DMS153 treated with DMSO at 0.1 percent for 48 hours (cell line): ENCODE measurements around the gene ADAMTS18.

Experiments used
- DNase-seq: peaks from one replicate; lab custom pipeline; 2025; ENCODE audit not compliant: unreplicated experiment; lab: John Stamatoyannopoulos, UW

Gene ADAMTS18

DNA sequence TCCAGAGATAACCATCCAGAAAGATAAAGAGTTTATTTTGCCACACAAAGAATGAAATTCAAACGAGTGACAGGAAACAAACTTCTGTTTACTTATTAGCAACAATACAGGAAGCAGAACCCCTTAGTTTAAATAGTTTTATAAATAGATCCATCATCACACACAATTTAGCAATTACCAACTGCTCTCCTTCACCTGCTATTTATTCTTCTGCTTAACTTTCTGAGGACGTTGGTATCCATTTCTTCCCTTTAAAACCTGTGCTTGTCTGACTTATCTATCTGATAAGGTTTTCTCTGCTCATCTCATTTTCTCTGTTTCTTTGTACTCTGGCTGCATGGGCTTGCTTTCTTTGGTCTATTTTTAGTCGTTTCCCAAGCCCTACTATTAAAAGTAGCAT is 4.3 kb upstream of the ADAMTS18 start:
- no peak for DNase-seq

DNA sequence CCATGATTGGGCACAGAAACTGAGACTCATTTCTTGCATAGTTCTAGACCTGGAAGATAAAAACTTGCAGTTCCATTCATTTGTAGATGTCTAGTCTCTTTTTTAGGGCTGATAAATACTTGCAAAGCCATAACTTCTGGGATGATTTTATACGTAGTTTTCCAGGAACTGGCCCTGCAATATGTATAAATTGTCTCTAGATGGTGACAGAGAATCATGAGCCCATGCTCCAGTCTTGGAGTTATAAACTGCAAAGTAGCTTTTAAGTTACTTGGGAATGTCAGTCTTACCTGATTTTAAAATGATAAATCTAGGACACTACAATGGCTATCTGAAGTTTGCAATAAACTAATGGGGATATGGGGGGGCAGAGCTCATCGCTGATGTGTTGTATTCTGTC is 3.0 kb upstream of the ADAMTS18 start:
- peak; percentile 51 for DNase-seq

DNA sequence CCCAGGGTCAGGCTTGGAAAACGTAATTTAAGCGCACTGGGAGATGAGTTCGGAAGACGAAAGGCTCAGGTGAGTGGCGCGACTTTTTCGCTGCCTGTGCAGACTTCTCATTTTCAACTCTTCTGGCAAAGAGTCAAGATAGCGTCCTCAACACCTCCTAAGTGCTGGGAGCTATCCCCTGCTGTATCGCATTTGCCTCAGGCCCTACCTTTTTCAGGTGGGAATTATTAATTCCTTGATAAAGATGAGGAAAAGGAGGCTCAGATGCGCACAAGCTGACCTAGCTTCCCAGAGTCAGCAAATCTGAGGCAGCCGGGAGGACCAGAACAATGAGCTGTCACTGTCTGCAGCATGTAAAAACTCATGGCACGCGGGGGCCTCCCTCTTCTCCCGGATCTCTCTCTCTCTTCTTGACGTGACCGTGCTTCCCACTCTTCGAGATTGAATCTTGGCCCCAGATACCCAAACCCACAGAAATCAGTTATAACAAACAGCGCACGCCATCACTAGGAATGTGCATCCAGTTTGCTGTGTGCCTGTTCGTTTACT is 512 bp upstream of the ADAMTS18 start:
- DNase-seq: no peak

DNA sequence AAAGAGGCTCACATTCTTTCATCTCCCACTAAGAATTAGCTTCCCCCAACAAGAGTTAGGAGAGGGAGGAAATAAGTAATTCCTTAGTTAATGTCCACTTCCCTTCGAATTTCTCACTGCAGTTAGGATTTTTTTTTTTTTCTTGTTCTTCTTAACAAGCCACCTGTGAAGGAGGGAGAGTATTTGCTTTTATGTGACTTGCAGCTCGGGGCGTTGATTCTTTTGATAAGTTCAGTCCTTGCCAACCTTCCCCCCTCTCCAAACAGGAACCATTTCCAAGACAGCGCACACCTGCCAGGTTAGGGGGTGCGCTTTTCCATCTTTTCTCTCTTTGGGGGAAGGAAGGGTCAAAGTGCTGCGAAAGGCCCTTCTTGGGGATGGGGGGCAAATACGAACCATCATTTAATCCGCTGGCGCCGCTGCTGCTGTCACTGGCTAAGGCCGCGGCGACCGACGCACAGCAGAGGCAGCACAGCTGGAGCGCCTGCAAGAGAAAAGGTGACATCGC is 758 bp downstream of the ADAMTS18 start:
- no peak for DNase-seq

DNA sequence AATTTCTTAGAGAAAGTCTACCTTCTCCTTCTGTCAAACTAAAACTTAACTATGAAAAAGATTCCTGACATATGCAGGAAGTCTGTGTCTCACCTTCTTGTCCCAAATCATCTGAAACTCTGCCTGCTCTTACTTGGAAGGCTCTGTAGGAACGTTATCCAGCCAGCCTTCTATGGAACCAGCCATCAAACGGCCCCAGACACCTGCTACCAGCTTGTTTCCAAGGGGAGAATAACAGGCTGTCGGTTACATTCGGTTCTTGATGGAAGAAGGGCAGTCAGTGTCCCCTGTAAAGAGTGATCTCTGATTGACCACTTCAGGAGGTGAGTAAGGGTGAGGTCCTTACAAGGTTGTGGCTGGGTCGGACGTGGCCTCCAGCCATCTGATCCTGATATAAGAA is 1.7 kb downstream of the ADAMTS18 start:
- DNase-seq: no peak

DNA sequence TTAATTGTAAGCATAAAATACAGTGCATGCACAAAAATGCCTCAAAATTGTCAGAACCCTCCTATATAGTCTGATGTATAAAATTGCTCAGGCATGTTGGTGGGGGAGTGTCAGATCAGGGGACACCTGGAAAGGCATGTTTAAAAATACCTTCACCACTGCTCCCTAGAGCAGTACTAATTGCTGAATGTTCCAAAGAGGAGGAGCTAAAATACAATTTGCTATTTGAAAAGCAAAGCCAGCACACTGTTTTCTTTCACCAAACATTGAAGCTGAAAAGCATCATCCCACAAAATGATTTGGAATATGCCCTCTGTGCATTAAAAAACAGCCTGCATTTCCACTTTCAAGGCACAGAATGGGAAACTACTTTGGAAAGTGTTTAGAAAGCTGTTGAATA is 2.6 kb downstream of the ADAMTS18 start:
- no peak for DNase-seq

DNA sequence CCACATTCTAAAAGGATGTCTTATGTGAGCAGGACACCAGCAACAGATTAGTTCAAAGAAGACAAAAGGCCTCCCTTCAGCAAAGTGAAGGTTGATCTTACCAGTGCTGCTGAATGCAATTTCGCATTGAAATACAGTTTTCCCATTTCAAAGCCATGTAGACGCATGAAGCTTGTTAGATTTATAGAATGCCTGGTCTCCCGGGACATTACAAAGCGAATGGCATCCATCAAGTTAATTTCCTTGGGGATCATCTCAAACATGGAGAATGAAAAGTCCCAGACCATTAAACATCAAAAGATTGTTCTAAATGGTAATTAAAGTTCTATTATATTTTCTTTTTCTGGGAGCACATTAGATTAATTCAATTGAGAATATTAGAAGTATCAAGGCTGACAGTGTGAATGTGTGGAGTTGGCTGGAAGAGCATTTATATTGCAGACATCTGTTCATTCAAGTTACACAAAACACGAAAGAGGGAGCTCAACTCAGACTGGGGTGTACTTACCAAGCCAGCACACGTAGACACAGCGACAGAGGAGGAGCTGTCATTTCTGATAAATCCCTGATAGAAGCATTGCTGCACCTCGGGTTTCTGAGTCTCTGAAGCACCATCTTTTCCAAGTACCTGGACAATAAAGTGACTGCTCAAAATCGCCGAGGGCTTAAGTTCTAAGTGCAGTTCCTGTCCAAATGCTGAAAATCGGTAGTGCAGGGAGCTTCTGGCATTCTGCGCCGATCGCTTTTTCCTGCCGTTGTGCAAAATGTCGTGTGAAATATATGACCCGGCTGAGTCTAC is 3.8 kb downstream of the ADAMTS18 start:
- DNase-seq: no peak

DNA sequence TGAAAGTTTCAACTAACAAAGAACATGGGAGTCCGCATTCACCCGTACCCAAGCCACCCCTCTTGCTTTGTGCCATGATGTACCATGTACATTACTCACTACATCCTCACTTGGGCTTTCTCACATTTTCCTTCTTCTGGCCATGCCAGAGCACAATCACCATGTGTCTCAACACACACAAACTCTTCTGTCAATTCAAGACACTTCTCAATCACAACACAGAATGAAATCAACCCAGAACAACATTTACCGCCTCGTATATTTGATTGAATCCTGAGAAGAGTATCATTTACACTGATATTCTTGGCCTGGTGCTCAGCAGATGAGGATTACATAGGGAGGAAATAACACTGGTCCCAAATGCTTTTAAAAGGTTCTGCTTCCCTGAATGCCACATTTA is 4.5 kb downstream of the ADAMTS18 start:
- DNase-seq: no peak

DNA sequence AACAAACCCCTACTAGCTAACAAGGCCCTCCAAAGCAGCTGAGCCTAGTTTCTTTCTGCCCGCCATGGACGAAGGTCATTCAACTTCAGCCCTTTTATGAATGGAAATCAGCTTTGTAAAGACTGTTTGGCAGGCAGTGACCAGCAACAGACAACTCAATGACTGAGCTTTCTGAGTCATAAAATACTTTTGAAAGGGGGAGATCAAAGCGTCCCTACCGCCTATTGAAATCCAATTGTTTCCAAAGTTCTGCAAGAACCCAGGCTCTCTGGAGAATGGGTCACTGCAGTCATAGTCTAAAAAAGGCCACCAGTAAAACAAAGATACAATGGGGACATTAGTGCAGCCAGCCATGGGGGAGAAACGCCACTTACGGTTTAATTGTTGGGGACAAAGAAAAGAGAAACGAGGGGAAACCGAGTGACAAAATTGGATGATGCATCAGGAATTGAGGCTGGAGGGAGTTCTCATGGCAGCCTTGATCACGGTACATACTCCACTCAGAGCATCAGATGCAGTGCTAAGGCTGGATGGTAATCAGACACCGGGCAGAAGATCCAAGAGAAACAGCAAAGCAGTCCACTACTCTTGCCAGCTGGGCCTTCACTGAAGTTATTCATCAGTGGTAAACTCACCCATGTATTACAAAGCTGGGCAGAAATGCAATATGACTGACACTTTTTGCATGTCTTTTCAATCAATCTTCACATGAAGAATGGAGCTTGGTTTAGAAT is 9.8 kb downstream of the ADAMTS18 start:
- no peak for DNase-seq

DNA sequence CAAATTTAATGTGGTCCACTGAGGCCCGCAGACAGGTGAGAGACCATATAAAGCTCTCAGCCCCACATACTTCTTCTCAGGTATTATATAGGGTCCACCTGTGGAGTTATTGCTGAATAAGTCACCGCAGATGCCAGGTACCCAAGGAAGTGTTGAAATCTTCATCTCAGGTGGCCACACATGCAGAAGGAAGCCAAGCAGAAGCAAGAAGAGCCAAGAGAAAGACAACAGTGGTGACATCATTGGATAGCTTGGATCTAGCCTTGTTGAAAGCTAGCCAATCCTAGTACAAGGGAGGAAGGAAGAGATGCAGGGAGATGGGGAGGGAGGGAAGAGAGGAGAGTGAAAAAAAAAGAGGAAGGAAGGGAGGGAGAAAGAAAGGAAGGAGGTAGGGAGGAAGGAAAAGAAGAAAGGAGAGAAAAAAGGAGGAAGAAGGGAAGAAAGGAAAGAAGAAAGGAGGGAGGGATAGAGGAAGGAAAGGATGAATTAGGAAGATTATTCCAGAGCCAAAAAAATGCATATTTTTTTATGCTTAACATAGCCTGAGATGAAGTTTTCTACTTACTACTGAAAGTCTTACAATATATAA is 12.5 kb downstream of the ADAMTS18 start:
- no peak for DNase-seq

DNA sequence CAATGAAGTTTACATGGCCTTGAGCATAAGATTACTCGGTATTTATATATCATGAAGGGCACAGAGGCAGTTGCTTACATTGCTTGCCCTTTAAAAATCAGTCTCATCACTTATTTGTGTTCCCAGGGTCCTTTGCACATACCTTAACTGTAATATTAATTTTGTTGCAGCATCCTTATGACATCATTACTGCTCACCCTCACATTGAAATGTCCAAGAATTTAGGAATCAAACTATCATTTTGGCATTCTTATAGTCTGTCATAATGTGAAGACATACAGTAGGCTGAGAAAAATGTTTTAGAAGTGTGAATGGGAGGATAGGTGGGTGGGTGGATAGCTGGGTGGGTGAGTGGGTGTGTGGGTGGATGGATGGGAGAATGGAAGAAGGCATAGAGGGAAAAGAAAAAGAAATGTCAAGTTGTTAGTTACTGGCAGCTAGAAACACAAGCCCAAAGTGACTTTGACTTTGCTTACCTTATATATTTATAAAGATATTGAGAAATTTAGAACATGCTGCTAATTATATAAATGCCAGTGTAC is 17.8 kb downstream of the ADAMTS18 start:
- no peak for DNase-seq

DNA sequence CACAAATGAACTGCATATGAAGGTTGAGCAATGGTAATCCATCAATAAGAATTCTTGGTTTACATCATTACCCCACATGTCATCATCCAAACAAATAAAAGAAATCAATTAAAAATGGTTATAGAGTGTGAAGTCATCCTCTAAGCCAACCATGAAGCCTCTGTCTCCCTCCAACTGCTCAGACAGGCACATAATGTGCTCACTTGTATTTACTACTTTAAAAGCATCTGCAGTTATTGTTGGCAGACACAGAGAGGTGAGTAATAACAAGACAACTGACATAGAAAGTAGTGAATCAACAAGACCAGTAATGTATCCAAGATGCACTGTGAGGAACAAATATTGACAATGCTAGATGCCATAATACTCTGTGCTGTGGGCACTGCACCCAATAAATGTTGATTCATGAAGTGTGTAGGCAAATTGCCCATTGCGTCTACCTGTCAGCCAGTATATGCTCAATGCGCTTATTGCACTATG is 20.0 kb downstream of the ADAMTS18 start:
- peak; percentile 56 for DNase-seq

DNA sequence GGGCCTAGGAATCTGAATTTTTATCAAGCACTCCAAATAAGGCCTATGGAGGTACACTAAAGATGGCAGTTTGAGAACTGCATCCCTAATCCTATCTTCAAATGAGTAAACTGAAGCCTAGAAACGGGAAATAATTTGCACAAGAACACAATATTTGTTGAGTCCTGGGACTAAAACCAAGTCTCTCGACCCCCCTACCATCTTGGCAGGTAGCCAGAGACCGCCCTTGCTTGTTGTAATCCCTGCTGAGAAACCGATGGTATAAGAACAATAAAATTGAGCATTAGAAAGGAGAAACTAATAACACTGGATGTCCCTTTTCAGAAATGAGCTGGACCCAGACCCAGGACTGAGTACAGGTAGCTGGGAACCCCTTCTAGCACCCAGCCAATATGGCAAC is 24.4 kb downstream of the ADAMTS18 start:
- no peak for DNase-seq

DNA sequence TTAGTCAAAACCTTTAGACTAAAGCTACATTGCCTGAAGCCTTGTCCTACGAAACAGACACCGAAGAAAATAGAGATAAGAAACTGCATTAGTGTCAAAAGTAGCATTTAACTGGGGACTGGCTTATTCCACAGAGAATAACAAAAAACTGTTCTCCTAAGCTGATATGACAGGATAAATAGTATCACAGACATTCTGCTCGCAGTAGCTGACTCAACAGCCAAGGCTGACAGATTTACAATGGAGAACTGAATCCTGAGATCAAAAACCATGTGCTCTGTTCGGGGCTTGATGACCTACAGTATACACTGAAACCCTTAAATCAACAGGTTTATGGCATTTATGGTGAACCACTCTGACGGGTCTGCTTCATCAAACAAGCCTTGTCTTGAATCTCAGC is 25.5 kb downstream of the ADAMTS18 start:
- peak; percentile 25 for DNase-seq

DNA sequence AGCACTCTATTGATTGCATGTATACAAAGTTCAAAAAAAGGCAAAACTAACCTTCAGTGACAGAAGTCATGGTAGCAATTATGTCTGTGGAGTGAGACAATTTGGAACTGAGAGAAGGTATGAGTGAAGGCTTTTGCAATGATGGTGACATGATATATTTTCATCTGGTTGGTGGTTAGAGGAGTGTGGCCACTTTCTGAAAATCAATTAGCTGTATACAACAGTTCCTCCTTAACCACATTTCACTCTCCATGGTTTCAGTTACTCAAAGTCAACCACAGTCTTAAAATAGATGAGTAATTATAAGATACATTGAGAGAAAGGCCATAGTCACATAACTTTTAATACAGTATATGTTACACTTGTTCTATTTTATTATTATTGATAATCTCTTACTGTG is 26.2 kb downstream of the ADAMTS18 start:
- no peak for DNase-seq

DNA sequence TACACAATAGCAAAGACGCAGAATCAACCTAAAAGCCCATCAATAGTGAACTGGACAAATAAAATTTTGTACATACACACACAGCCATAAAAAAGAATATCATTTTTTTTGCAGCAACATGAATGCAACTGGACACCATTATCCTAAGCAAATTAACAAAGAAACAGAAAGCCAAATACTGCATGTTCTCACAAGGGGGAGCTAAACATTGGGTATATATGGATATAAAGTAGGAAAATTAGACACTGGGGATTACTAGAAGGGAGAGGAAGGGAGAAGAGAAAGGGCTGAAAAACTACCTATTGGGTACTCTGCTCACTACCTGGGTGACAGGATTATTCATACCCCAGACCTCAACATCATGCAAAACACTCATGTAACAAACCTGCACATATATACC is 28.2 kb downstream of the ADAMTS18 start:
- DNase-seq: no peak

DNA sequence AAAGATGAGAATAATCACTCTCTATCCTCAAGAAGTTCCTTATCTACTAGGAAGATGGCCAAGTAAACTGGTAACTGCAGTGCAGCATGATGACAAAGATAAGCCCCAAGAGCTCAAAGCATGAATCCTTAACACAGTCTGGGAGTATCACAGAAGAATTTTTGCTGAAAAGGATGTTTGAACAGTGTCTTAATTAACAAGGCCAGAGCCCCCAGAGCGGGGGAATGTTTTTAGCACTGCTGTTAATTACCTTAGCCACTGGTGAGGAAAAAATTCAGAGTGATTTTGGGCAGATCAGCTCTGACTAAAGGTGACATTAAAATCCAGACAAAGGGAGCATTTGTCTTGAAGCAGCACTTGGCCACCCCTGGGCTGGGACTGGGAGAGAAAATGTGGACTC is 30.1 kb downstream of the ADAMTS18 start:
- no peak for DNase-seq

DNA sequence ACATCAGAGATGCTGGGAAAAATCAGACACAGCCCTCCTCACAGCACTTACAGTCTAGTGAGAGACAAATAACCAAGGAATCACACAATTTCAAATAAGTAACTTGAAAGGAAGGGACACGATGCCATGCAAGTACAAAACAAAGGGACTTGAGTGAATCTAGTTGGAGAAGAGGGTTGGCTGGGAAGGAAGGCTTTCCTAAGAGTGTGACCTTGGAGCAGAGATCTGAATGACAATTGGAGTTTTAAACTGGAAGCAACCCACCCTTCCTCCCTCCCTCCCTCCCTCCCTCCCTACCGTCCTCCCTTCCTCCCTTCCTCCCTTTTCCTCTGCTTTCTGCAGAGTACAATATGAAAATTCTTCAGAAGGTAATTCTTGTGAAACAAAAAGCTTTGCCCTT is 31.1 kb downstream of the ADAMTS18 start:
- no peak for DNase-seq

DNA sequence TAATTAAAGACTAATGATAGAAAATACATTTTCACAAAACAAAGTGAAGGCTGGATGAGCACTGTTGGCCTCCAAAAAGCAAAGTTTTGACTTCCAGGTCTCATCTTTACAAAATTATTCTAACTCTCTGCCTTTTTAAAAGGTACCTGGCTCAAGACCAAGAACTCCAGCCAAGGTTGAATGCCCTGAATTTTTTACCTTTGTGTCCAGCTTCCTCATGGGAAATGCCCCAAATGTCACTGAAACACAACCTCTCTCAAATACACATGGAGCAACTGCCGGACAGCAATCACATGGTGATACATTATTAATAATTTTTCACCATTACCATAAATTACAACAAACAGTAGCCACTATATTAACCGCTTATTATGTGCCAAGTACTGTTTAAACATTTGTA is 32.2 kb downstream of the ADAMTS18 start:
- no peak for DNase-seq

DNA sequence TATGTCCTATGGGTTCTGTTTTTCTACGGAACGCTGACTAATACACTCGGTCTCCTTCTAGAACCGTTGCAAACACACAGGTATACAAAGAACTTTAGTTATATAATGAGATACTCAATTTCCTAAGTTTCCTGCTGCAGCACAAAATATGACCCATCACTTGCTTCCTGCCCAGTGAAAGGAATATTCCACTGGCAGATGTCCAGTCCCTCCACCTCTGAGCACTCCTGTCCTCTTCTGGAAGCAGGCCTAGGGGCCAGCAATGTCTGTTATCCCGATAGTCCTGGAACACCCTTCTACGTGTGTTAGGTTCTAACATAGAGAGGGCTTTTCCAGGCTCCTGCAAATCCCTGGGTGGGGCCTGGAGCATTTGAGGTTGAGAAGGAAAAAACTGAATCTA is 32.7 kb downstream of the ADAMTS18 start:
- no peak for DNase-seq

DNA sequence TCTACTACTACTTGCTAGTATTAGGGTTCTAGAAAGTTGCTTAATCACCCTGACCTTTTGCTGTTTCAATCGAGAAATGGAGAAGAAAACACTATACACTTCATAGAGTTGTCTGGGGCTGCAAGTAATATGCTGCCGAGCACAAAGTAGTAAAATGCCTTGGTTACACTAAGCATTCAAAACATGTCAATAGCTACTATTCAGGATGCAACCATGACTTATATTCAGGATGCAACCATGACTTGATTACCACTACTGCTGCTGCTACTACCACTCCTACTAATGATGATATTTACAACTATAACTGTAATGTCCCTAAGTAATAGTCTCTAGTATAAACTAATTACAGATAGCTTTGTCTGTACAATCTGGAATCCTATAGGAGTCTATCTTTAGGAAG is 35.3 kb downstream of the ADAMTS18 start:
- DNase-seq: no peak
